ENCODE results near the gene COG5.

DNA sequence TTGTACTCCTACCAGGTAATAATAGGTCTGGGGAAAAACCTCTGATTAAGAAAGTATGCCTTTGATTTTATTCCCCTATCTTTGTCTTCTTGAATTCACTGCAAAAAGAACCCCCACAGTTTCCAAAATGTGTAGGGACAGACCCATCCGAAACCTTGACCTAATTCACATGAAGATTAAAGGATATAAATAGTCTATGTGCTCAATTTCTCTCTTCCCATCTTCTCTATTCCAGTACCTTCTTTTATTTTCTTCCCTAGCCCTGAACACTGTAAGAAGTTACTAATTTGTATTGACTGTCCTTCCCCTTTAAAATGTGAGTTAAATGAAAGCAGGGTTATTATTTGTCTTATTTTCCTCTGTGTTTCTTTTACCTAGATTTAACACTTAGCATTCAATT, 259.7 kb downstream of the COG5 start:
- TF ChIP-seq YY1 (IDR thresholded peaks at IDR 0.05; ENCODE audit: low read depth) (no peak), GABPA (IDR thresholded peaks at IDR 0.05; ENCODE audit: low read depth) (no peak), RCOR1 (IDR thresholded peaks at IDR 0.05; ENCODE audit: low read length) (no peak), SMC3 (IDR thresholded peaks at IDR 0.05; ENCODE audit: low read depth, low read length) (no peak), TEAD4 (IDR thresholded peaks at IDR 0.05; ENCODE audit: borderline replicate concordance, insufficient read depth) (no peak), RAD21 (IDR thresholded peaks at IDR 0.05; ENCODE audit: low read length) (no peak), EZH2phosphoT487 (IDR thresholded peaks at IDR 0.05; ENCODE audit: borderline replicate concordance, low read depth) (no peak)
- TF ChIP-seq, protein P1, sequence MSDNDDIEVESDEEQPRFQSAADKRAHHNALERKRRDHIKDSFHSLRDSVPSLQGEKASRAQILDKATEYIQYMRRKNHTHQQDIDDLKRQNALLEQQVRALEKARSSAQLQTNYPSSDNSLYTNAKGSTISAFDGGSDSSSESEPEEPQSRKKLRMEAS (IDR thresholded peaks at IDR 0.05; ENCODE audit: low read depth): no peak
- TF ChIP-seq, protein P2, sequence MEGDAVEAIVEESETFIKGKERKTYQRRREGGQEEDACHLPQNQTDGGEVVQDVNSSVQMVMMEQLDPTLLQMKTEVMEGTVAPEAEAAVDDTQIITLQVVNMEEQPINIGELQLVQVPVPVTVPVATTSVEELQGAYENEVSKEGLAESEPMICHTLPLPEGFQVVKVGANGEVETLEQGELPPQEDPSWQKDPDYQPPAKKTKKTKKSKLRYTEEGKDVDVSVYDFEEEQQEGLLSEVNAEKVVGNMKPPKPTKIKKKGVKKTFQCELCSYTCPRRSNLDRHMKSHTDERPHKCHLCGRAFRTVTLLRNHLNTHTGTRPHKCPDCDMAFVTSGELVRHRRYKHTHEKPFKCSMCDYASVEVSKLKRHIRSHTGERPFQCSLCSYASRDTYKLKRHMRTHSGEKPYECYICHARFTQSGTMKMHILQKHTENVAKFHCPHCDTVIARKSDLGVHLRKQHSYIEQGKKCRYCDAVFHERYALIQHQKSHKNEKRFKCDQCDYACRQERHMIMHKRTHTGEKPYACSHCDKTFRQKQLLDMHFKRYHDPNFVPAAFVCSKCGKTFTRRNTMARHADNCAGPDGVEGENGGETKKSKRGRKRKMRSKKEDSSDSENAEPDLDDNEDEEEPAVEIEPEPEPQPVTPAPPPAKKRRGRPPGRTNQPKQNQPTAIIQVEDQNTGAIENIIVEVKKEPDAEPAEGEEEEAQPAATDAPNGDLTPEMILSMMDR (IDR thresholded peaks at IDR 0.05): no peak
- TF ChIP-seq, protein P3, sequence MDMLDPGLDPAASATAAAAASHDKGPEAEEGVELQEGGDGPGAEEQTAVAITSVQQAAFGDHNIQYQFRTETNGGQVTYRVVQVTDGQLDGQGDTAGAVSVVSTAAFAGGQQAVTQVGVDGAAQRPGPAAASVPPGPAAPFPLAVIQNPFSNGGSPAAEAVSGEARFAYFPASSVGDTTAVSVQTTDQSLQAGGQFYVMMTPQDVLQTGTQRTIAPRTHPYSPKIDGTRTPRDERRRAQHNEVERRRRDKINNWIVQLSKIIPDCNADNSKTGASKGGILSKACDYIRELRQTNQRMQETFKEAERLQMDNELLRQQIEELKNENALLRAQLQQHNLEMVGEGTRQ (IDR thresholded peaks at IDR 0.05; ENCODE audit: borderline replicate concordance, low read depth, low read length): no peak
- TF ChIP-seq, protein P4, sequence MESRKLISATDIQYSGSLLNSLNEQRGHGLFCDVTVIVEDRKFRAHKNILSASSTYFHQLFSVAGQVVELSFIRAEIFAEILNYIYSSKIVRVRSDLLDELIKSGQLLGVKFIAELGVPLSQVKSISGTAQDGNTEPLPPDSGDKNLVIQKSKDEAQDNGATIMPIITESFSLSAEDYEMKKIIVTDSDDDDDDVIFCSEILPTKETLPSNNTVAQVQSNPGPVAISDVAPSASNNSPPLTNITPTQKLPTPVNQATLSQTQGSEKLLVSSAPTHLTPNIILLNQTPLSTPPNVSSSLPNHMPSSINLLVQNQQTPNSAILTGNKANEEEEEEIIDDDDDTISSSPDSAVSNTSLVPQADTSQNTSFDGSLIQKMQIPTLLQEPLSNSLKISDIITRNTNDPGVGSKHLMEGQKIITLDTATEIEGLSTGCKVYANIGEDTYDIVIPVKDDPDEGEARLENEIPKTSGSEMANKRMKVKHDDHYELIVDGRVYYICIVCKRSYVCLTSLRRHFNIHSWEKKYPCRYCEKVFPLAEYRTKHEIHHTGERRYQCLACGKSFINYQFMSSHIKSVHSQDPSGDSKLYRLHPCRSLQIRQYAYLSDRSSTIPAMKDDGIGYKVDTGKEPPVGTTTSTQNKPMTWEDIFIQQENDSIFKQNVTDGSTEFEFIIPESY (IDR thresholded peaks at IDR 0.05; ENCODE audit: borderline replicate concordance, low read depth): no peak

Data from SK-N-SH (cell line).